ENCODE data around the gene SCGB1C1. TPM values are rescaled to one million over a fixed set of nuclear protein-coding genes. Genes with fewer than 3 reads are reported as not detected.

Gene SCGB1C1
- total and polyA plus RNA-seq, 4 donors = not detected

DNA sequence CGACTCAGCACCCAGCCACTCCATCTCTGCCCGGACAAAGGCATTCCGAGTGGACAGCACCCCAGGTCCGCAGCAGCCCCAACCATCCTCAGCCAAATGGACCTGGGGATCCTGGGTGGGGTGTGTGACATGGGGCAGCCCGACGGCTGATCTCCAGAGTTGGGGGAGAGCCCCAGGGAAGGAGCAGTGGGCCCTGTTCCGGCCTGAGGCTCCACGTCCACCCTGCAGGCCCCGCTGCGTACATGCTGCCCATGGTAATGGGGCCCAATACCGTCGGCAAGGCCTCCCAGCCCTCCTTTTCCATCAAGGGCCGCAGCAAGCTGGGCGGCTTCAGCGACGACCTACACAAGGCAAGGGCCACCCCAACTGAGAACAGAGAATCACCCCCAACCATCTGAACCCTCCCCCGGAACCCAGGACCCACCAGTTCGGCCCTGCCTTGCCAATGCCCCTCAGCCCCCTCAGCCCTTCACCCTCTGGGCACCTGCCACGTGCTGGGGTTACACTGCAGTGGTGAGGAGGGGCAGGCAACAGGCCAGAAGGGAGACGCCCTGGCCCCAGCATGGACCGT lies 5.4 kb downstream of the SCGB1C1 start:
- Histone ChIP-seq H3K27ac (ENCODE audit: low read depth in 1 of 2, low read length in 2 of 2) (no peak overlapping the region), H3K36me3 (ENCODE audit: control insufficient read depth in 4 of 4, insufficient read depth in 3 of 4, low read depth in 1 of 4, low read length in 3 of 4) (peaks cover 0 to 6% (median 3%) of the 10 kb centered on the region in 4 donors), H3K4me3 (ENCODE audit: low read depth in 1 of 3, low read length in 3 of 3) (no peak overlapping the region), H3K9me3 (ENCODE audit: control insufficient read depth in 4 of 4, low read length in 3 of 4) (no peaks in the 10 kb centered on the region), H3K27me3 (ENCODE audit: control insufficient read depth in 4 of 4, insufficient read depth in 4 of 4, low read length in 3 of 4) (no peaks in the 10 kb centered on the region), H3K4me1 (ENCODE audit: control insufficient read depth in 4 of 4, insufficient read depth in 4 of 4, low read length in 3 of 4) (no peaks in the 10 kb centered on the region), H3K9ac (ENCODE audit: low read depth in 1 of 2, low read length in 2 of 2) (no peak overlapping the region)
- TF ChIP-seq RXRA (IDR thresholded peaks at IDR 0.05) (no peak), YY1 (IDR thresholded peaks at IDR 0.05) (no peak), FOXA2 (IDR thresholded peaks at IDR 0.05) (no peak), JUND (IDR thresholded peaks at IDR 0.05) (no peak), NR2F2 (IDR thresholded peaks at IDR 0.05) (no peak), HNF4A (conservative IDR thresholded peaks at IDR 0.05) (no peak), GABPA (IDR thresholded peaks at IDR 0.05 in 1 of 2, conservative IDR thresholded peaks at IDR 0.05 in 1 of 2) (no peak), EGR1 (IDR thresholded peaks at IDR 0.05; ENCODE audit: low read depth in 2 of 2) (no peak), TAF1 (conservative IDR thresholded peaks at IDR 0.05) (no peak), SP1 (IDR thresholded peaks at IDR 0.05) (no peak), RAD21 (IDR thresholded peaks at IDR 0.05) (no peak), FOXA1 (IDR thresholded peaks at IDR 0.05) (no peak)
- TF ChIP-seq, protein P1, sequence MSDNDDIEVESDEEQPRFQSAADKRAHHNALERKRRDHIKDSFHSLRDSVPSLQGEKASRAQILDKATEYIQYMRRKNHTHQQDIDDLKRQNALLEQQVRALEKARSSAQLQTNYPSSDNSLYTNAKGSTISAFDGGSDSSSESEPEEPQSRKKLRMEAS (IDR thresholded peaks at IDR 0.05) = no peak
- TF ChIP-seq, protein P2, sequence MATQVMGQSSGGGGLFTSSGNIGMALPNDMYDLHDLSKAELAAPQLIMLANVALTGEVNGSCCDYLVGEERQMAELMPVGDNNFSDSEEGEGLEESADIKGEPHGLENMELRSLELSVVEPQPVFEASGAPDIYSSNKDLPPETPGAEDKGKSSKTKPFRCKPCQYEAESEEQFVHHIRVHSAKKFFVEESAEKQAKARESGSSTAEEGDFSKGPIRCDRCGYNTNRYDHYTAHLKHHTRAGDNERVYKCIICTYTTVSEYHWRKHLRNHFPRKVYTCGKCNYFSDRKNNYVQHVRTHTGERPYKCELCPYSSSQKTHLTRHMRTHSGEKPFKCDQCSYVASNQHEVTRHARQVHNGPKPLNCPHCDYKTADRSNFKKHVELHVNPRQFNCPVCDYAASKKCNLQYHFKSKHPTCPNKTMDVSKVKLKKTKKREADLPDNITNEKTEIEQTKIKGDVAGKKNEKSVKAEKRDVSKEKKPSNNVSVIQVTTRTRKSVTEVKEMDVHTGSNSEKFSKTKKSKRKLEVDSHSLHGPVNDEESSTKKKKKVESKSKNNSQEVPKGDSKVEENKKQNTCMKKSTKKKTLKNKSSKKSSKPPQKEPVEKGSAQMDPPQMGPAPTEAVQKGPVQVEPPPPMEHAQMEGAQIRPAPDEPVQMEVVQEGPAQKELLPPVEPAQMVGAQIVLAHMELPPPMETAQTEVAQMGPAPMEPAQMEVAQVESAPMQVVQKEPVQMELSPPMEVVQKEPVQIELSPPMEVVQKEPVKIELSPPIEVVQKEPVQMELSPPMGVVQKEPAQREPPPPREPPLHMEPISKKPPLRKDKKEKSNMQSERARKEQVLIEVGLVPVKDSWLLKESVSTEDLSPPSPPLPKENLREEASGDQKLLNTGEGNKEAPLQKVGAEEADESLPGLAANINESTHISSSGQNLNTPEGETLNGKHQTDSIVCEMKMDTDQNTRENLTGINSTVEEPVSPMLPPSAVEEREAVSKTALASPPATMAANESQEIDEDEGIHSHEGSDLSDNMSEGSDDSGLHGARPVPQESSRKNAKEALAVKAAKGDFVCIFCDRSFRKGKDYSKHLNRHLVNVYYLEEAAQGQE (IDR thresholded peaks at IDR 0.05) = no peak
- TF ChIP-seq, protein P3, sequence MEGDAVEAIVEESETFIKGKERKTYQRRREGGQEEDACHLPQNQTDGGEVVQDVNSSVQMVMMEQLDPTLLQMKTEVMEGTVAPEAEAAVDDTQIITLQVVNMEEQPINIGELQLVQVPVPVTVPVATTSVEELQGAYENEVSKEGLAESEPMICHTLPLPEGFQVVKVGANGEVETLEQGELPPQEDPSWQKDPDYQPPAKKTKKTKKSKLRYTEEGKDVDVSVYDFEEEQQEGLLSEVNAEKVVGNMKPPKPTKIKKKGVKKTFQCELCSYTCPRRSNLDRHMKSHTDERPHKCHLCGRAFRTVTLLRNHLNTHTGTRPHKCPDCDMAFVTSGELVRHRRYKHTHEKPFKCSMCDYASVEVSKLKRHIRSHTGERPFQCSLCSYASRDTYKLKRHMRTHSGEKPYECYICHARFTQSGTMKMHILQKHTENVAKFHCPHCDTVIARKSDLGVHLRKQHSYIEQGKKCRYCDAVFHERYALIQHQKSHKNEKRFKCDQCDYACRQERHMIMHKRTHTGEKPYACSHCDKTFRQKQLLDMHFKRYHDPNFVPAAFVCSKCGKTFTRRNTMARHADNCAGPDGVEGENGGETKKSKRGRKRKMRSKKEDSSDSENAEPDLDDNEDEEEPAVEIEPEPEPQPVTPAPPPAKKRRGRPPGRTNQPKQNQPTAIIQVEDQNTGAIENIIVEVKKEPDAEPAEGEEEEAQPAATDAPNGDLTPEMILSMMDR (IDR thresholded peaks at IDR 0.05; ENCODE audit: low read depth, low read length, missing input control) = no peak
- TF ChIP-seq, protein P4, sequence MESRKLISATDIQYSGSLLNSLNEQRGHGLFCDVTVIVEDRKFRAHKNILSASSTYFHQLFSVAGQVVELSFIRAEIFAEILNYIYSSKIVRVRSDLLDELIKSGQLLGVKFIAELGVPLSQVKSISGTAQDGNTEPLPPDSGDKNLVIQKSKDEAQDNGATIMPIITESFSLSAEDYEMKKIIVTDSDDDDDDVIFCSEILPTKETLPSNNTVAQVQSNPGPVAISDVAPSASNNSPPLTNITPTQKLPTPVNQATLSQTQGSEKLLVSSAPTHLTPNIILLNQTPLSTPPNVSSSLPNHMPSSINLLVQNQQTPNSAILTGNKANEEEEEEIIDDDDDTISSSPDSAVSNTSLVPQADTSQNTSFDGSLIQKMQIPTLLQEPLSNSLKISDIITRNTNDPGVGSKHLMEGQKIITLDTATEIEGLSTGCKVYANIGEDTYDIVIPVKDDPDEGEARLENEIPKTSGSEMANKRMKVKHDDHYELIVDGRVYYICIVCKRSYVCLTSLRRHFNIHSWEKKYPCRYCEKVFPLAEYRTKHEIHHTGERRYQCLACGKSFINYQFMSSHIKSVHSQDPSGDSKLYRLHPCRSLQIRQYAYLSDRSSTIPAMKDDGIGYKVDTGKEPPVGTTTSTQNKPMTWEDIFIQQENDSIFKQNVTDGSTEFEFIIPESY (IDR thresholded peaks at IDR 0.05) = no peak
- DNase-seq (ENCODE audit: low spot score) = no peak
- WGBS = 92% methylated on average over 21 of the region's 21 CpGs
